Loucy (cell line): ENCODE data around the gene PRICKLE2.

Experiments
- H2AFZ ChIP-seq: fragments of 200-600 bp; sonication (generic); 2 replicates; pipeline ENCODE4 v1.6.0; 2016; ENCODE audit warnings: antibody characterized with exemption, mild to moderate bottlenecking, low read length, moderate library complexity
- H3F3A ChIP-seq: fragments of 200-600 bp; 2 replicates; pipeline ENCODE4 v1.6.0; 2016; ENCODE audit warnings: antibody characterized with exemption, low read depth, mild to moderate bottlenecking
- H3K27me3 ChIP-seq: fragments of 200-600 bp; sonication (generic); 2 replicates; pipeline ENCODE4 v1.6.1; 2014; ENCODE audit warnings: low read length, mild to moderate bottlenecking; ENCODE audit not compliant: insufficient read depth, poor library complexity, severe bottlenecking
- H3K36me3 ChIP-seq: fragments of 200-600 bp; sonication (generic); 2 replicates; pipeline ENCODE4 v1.6.1; 2016; ENCODE audit warnings: low read length; ENCODE audit not compliant: insufficient read depth
- H3K4me1 ChIP-seq: fragments of 200-600 bp; sonication (generic); 2 replicates; pipeline ENCODE4 v1.5.1; 2014; ENCODE audit warnings: low read length, mild to moderate bottlenecking; ENCODE audit not compliant: insufficient read depth, poor library complexity, severe bottlenecking
- H3K4me2 ChIP-seq: fragments of 200-600 bp; sonication (generic); 2 replicates; pipeline ENCODE4 v1.6.0; 2014; ENCODE audit warnings: antibody characterized with exemption, low read length, low read depth, mild to moderate bottlenecking; ENCODE audit not compliant: poor library complexity, severe bottlenecking
- H3K4me3 ChIP-seq: fragments of 200-600 bp; sonication (generic); 2 replicates; pipeline ENCODE4 v1.5.1; 2014; ENCODE audit warnings: low read length, mild to moderate bottlenecking, mixed read lengths; ENCODE audit not compliant: poor library complexity, severe bottlenecking
- H3K79me2 ChIP-seq: fragments of 200-600 bp; sonication (generic); 2 replicates; pipeline ENCODE4 v1.6.1; 2014; ENCODE audit warnings: low read length; ENCODE audit not compliant: insufficient read depth
- H3K9ac ChIP-seq: fragments of 200-600 bp; sonication (generic); 2 replicates; pipeline ENCODE4 v1.6.0; 2014; ENCODE audit warnings: mild to moderate bottlenecking, low read depth, low read length, moderate library complexity; ENCODE audit not compliant: poor library complexity, severe bottlenecking
- H3K9me2 ChIP-seq: fragments of 200-600 bp; sonication (generic); replicated peaks from 2 replicates; pipeline ENCODE4 v1.6.1; 2016; ENCODE audit warnings: low read depth, low read length, mixed read lengths
- H3K9me3 ChIP-seq: fragments of 200-600 bp; sonication (generic); 2 replicates; pipeline ENCODE4 v1.6.1; 2014; ENCODE audit warnings: mild to moderate bottlenecking, antibody characterized with exemption, low read length, low read depth; ENCODE audit not compliant: insufficient read depth
- H4K20me1 ChIP-seq: fragments of 200-600 bp; sonication (generic); 2 replicates; pipeline ENCODE4 v1.6.0; 2014; ENCODE audit warnings: antibody characterized with exemption, low read length, mild to moderate bottlenecking; ENCODE audit not compliant: insufficient read depth, poor library complexity, severe bottlenecking
- CTCF ChIP-seq: fragments of 200-600 bp; sonication (generic); conservative IDR thresholded peaks from 2 replicates; pipeline ENCODE4 v1.5.1; 2014; ENCODE audit warnings: mild to moderate bottlenecking, antibody characterized with exemption, low read length
- EZH2phosphoT487 ChIP-seq: fragments of 200-600 bp; IDR thresholded peaks from 2 replicates; pipeline ENCODE4 v1.6.1; 2018; ENCODE audit warnings: antibody characterized with exemption, mild to moderate bottlenecking, moderate library complexity, borderline replicate concordance

The PRICKLE2 gene

GRCh38 chr3:64237083-64237482, 11.8 kb upstream of the PRICKLE2 start:
- Histone ChIP-seq H3K36me3 (no peaks in the 10 kb centered on the region), H2AFZ (no peak overlapping the region), H3K9me3 (no peaks in the 10 kb centered on the region; the same call in 1 of the 2 replicates), H3K79me2 (no peaks in the 10 kb centered on the region), H3K27me3 (no peaks in the 10 kb centered on the region), H3K4me1 (no peaks in the 10 kb centered on the region), H4K20me1 (no peaks in the 10 kb centered on the region), H3K4me3 (no peak overlapping the region), H3K9ac (no peak overlapping the region), H3K4me2 (no peak overlapping the region), H3F3A (no peaks in the 10 kb centered on the region), H3K9me2 (no peaks in the 10 kb centered on the region)
- TF ChIP-seq EZH2phosphoT487 (no peak), CTCF (no peak)

- no peaks in the 10 kb centered on the region for H3K79me2 ChIP-seq
- H3K4me1 ChIP-seq, result no peaks in the 10 kb centered on the region
- H3K4me3 ChIP-seq, result no peak overlapping the region
- no peak overlapping the region for H3K4me2 ChIP-seq
- no peaks in the 10 kb centered on the region for H3K9me2 ChIP-seq
- H3K27me3 ChIP-seq, result no peaks in the 10 kb centered on the region
- no peaks in the 10 kb centered on the region for H3K36me3 ChIP-seq
- H2AFZ ChIP-seq, result no peak overlapping the region
- TF ChIP-seq EZH2phosphoT487, result no peak
- no peak for TF ChIP-seq CTCF
- no peaks in the 10 kb centered on the region for H4K20me1 ChIP-seq
- no peaks in the 10 kb centered on the region; the same call in 1 of the 2 replicates for H3K9me3 ChIP-seq
- no peak overlapping the region for H3K9ac ChIP-seq
- no peaks in the 10 kb centered on the region for H3F3A ChIP-seq
Measured at GRCh38 chr3:64235605-64236004, 10.3 kb upstream of the PRICKLE2 start.

GRCh38 chr3:64234571-64234970, 9.3 kb upstream of the PRICKLE2 start:
- H3K27me3 ChIP-seq, result no peaks in the 10 kb centered on the region
- H3K36me3 ChIP-seq, result no peaks in the 10 kb centered on the region
- H3K9me3 ChIP-seq, result no peaks in the 10 kb centered on the region; the same call in 1 of the 2 replicates
- H3F3A ChIP-seq, result no peaks in the 10 kb centered on the region
- no peaks in the 10 kb centered on the region for H3K9me2 ChIP-seq
- H3K4me2 ChIP-seq, result no peak overlapping the region
- H4K20me1 ChIP-seq, result no peaks in the 10 kb centered on the region
- H2AFZ ChIP-seq, result no peak overlapping the region
- no peaks in the 10 kb centered on the region for H3K79me2 ChIP-seq
- H3K4me1 ChIP-seq, result no peaks in the 10 kb centered on the region
- H3K4me3 ChIP-seq, result no peak overlapping the region
- no peak overlapping the region for H3K9ac ChIP-seq
- TF ChIP-seq EZH2phosphoT487 (no peak), CTCF (no peak)
